Measurements from ENCODE around the gene NDUFV2. TPM values are rescaled to one million over a fixed set of nuclear protein-coding genes. Genes with fewer than 3 reads are reported as not detected.
"Not testable (repeated sequence)": the region's sequence is repeated elsewhere in the genome, so short reads cannot be mapped to it uniquely, and the experiment has no call there.

The NDUFV2 gene
- total RNA-seq, 2 experiments from 2014 or later = 230 to 231 TPM

DNA sequence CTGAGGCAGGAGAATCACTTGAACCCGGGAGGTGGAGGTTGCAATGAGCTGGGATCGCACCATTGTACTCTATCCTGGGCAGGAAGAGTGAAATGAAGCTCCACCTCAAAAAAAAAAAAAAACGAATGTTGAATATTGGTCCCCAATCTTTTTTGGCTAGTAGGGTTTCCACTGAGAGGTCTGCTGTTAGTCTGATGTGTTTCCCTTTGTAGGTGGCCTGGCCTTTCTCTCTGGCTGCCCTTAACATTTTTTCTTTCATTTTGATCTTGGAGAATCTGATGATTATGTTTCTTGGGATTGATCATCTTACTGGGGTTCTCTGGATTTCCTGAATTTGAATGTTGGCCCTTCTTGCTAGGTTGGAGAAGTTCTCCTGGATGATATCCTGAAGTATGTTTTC lies 69.4 kb downstream of the NDUFV2 start:
- H3K27ac ChIP-seq (ENCODE audit: low read depth in 1 of 2, low read length in 2 of 2); H3K27me3 ChIP-seq (ENCODE audit: control insufficient read depth in 1 of 2, insufficient read depth in 2 of 2, low read length in 2 of 2); CTCF ChIA-PET; intact Hi-C loops (cut with DNase I, micrococcal nuclease); H3K36me3 ChIP-seq (ENCODE audit: insufficient read depth, low read length); H3K9me3 Mint-ChIP-seq; H3K4me3 ChIP-seq (ENCODE audit: low read length); H3K9me3 ChIP-seq (ENCODE audit: control insufficient read depth in 1 of 2, insufficient read depth in 1 of 2, low read length in 2 of 2); DNase-seq; H3K27me3 Mint-ChIP-seq; ATAC-seq (ENCODE audit: poor library complexity); H3K4me3 Mint-ChIP-seq: not testable (repeated sequence)
- Mint-ChIP-seq H3K4me1 (ENCODE audit: low read depth) (peaks cover 80% of the 10 kb centered on the region), H3K27ac (peak overlapping the region; percentile 48), H3K36me3 (ENCODE audit: low read depth) (peaks cover 72% of the 10 kb centered on the region)
- H3K4me1 ChIP-seq (ENCODE audit: insufficient read depth, low read length) = peaks cover 41% of the 10 kb centered on the region
- POLR2A ChIA-PET = interaction anchor here (0.6 to 1.3 kb wide), 2 partner anchors 43 to 45 kb away, joined by 3 read pairs; no protein-coding TSS in a partner anchor

- Histone ChIP-seq H3K27me3 (ENCODE audit: control insufficient read depth in 1 of 2, insufficient read depth in 2 of 2, low read length in 2 of 2) (no peaks in the 10 kb centered on the region), H3K4me1 (ENCODE audit: insufficient read depth, low read length) (peaks cover 44% of the 10 kb centered on the region), H3K4me3 (ENCODE audit: low read length) (no peak overlapping the region), H3K27ac (ENCODE audit: low read depth in 1 of 2, low read length in 2 of 2) (no peak overlapping the region), H3K9me3 (ENCODE audit: control insufficient read depth in 1 of 2, insufficient read depth in 1 of 2, low read length in 2 of 2) (no peaks in the 10 kb centered on the region), H3K36me3 (ENCODE audit: insufficient read depth, low read length) (peaks cover 4% of the 10 kb centered on the region)
- peaks cover 74% of the 10 kb centered on the region for H3K36me3 Mint-ChIP-seq (ENCODE audit: low read depth)
- TF ChIP-seq, protein P1, sequence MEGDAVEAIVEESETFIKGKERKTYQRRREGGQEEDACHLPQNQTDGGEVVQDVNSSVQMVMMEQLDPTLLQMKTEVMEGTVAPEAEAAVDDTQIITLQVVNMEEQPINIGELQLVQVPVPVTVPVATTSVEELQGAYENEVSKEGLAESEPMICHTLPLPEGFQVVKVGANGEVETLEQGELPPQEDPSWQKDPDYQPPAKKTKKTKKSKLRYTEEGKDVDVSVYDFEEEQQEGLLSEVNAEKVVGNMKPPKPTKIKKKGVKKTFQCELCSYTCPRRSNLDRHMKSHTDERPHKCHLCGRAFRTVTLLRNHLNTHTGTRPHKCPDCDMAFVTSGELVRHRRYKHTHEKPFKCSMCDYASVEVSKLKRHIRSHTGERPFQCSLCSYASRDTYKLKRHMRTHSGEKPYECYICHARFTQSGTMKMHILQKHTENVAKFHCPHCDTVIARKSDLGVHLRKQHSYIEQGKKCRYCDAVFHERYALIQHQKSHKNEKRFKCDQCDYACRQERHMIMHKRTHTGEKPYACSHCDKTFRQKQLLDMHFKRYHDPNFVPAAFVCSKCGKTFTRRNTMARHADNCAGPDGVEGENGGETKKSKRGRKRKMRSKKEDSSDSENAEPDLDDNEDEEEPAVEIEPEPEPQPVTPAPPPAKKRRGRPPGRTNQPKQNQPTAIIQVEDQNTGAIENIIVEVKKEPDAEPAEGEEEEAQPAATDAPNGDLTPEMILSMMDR (IDR thresholded peaks at IDR 0.05) = no peak
- H3K4me3 Mint-ChIP-seq = peak overlapping the region; percentile 60
- H3K27ac Mint-ChIP-seq = peak overlapping the region; percentile 48
- no peak for DNase-seq
- H3K4me1 Mint-ChIP-seq (ENCODE audit: low read depth) = peaks cover 83% of the 10 kb centered on the region
- H3K9me3 Mint-ChIP-seq = no peaks in the 10 kb centered on the region
- ChIA-PET CTCF (interaction anchor here (0.7 kb wide), 1 partner anchor 26 kb away, joined by 4 read pairs; no protein-coding TSS in a partner anchor), POLR2A (interaction anchor here (0.6 to 1.3 kb wide), 2 partner anchors 44 to 46 kb away, joined by 3 read pairs; no protein-coding TSS in a partner anchor)
- intact Hi-C loops (cut with DNase I, micrococcal nuclease) = no loop called here
- ATAC-seq (ENCODE audit: poor library complexity) = no peak
- H3K27me3 Mint-ChIP-seq = no peaks in the 10 kb centered on the region
These were observed 70.1 kb downstream of the NDUFV2 start for GRCh38 chr18:9172506-9173127.

DNA sequence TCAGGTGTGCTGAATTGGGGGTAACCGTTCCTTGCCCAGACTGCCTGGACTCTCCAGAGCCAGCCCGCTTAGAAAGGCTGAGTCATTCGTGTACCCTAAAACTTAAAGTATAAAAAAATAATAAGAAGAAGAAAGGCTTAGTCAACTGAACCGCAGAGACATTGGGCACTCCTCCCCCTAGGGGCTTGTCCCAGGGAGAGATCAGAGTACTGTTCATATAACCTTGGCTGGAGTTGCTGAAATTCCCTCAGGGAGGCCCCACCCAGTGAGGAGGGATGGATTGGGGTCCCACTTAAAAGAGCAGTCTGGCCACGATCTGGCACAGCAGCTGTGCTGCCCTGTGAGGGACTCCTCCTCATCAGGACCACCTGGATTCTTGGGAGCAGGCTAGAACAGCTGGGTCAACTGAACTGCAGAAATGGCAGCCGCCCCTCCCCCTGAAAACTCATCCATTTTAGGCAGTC lies 71.3 kb downstream of the NDUFV2 start:
- Histone ChIP-seq H3K36me3 (ENCODE audit: insufficient read depth, low read length) (peaks cover 4% of the 10 kb centered on the region), H3K4me1 (ENCODE audit: insufficient read depth, low read length) (peaks cover 44% of the 10 kb centered on the region), H3K27me3 (ENCODE audit: control insufficient read depth in 1 of 2, insufficient read depth in 2 of 2, low read length in 2 of 2) (no peaks in the 10 kb centered on the region), H3K9me3 (ENCODE audit: control insufficient read depth in 1 of 2, insufficient read depth in 1 of 2, low read length in 2 of 2) (no peaks in the 10 kb centered on the region), H3K27ac (ENCODE audit: low read depth in 1 of 2, low read length in 2 of 2) (no peak overlapping the region), H3K4me3 (ENCODE audit: low read length) (no peak overlapping the region)
- H3K27me3 Mint-ChIP-seq = no peaks in the 10 kb centered on the region
- H3K4me3 Mint-ChIP-seq = no peak overlapping the region
- CTCF ChIA-PET = no interaction called here
- H3K9me3 Mint-ChIP-seq = no peaks in the 10 kb centered on the region
- POLR2A ChIA-PET = no interaction called here
- intact Hi-C loops (cut with DNase I, micrococcal nuclease) = no loop called here
- peaks cover 83% of the 10 kb centered on the region for H3K4me1 Mint-ChIP-seq (ENCODE audit: low read depth)
- no peak for DNase-seq
- H3K36me3 Mint-ChIP-seq (ENCODE audit: low read depth) = peaks cover 73% of the 10 kb centered on the region
- TF ChIP-seq, protein P1 (IDR thresholded peaks at IDR 0.05) = no peak
- no peak overlapping the region for H3K27ac Mint-ChIP-seq
- no peak for ATAC-seq (ENCODE audit: poor library complexity)

GRCh38 chr18:9174302-9174701 lies 71.8 kb downstream of the NDUFV2 start:
- TF ChIP-seq, protein P1 (IDR thresholded peaks at IDR 0.05) = no peak
- no peaks in the 10 kb centered on the region for H3K27me3 ChIP-seq (ENCODE audit: control insufficient read depth in 1 of 2, insufficient read depth in 2 of 2, low read length in 2 of 2)
- Mint-ChIP-seq H3K9me3 (no peaks in the 10 kb centered on the region), H3K36me3 (ENCODE audit: low read depth) (peaks cover 71% of the 10 kb centered on the region), H3K4me1 (ENCODE audit: low read depth) (peaks cover 82% of the 10 kb centered on the region), H3K4me3 (no peak overlapping the region), H3K27me3 (no peaks in the 10 kb centered on the region), H3K27ac (peak overlapping the region; percentile 49)
- ATAC-seq (ENCODE audit: poor library complexity) (no peak), DNase-seq (no peak)
- intact Hi-C loops (cut with DNase I, micrococcal nuclease) = no loop called here
- ChIA-PET CTCF (no interaction called here), POLR2A (no interaction called here)
- H3K27ac ChIP-seq (ENCODE audit: low read depth in 1 of 2, low read length in 2 of 2) = no peak overlapping the region
- no peak overlapping the region for H3K4me3 ChIP-seq (ENCODE audit: low read length)
- peaks cover 6% of the 10 kb centered on the region for H3K36me3 ChIP-seq (ENCODE audit: insufficient read depth, low read length)
- H3K4me1 ChIP-seq (ENCODE audit: insufficient read depth, low read length) = peaks cover 44% of the 10 kb centered on the region
- no peaks in the 10 kb centered on the region for H3K9me3 ChIP-seq (ENCODE audit: control insufficient read depth in 1 of 2, insufficient read depth in 1 of 2, low read length in 2 of 2)
